GM21529 (cell line): ENCODE results near the gene DHX57.

Experiments
- ATAC-seq: cut with Tn5 transposase; IDR thresholded peaks from one replicate; pipeline ENCODE4 v1.9.1; 2021; ENCODE audit not compliant: unreplicated experiment

Gene DHX57

GRCh38 chr2:38873763-38874162 lies 2.0 kb downstream of the DHX57 start:
- no peak for ATAC-seq

DNA sequence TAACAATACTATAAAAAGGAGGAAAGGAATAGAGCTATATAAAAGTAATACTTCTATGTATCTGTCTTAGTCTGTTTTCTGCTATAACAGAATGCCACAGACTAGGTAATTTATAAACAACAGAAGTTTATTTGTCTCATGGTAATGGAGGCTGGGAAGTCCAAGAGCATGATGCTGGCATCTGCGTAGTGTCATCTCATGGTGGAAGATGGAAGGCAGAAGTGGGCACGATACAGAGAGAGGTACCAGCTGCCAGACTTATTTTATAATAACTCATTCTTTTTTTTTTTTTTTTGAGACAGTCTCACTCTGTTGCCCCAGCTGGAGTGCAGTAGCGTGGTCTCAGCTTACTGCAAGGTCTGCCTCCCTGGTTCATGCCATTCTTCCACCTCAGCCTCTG lies 4.3 kb downstream of the DHX57 start:
- ATAC-seq, result no peak

DNA sequence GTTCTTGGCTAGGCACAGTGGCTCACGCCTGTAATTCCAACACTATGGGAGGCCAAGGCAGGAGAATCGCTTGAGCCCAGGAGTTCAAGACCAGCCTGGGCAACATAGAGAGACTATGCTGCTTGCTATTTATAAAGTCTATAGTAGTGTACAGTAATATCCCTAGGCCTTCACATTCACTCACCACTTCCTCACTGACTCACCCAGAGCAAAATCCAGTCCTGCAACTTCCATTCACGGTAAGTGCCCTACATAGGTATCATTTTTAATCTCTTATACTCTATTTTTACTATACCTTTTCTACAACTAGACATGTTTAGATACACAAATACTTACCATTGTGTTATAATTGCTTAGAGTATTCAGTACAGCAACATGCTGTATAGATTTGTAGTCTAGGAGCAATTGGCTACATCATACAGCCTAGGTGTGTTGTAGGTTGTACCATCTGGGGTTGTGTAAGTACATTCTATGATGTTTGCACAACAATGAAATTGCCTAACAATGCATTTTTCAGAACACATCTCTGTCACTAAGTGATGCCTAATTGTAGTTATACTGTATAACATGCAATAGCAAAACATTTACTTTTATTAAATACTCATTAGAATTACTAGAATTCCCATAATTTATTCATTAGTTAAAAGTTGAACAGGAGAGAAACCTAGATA lies 8.8 kb downstream of the DHX57 start:
- no peak for ATAC-seq

- peak; percentile 59 for ATAC-seq
Measured at GRCh38 chr2:38863061-38863695, 12.6 kb downstream of the DHX57 start.

DNA sequence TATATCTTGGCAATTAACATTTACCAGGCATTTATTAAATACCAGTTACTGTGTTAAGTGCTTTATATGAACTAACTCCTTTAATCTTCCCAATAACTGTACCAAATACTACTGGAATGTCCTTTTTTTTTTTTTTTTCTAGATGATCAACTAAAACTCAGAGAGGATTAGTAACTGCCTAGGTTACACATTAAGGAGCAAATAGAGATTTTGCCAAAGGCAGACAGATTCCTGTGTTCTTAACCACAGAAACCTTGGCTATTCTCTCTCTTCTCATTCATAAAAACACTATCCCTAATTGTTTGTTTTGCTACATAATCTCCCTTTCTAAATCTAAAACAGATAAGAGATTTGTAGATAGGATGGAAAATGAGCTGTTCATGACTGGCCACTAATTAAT lies 13.3 kb downstream of the DHX57 start:
- no peak for ATAC-seq

DNA sequence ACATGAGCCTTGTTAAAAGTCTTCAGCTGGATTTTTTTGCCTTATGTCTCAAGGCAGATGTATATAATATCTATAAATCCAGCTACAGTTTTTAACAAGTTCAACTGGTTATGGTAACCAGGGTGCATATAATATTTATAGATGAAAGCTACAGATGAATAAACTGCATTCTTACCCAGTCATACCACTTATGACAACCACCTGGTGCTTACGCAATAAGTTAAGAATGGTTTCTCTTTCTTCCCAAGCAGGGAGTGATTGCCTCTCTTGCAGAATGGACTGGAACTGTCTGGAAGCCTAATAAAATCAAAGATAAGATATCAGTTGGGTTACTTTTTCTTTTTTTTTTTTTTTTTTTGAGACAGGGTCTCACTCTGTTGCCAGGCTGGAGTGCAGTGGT lies 19.6 kb downstream of the DHX57 start:
- ATAC-seq, result no peak

DNA sequence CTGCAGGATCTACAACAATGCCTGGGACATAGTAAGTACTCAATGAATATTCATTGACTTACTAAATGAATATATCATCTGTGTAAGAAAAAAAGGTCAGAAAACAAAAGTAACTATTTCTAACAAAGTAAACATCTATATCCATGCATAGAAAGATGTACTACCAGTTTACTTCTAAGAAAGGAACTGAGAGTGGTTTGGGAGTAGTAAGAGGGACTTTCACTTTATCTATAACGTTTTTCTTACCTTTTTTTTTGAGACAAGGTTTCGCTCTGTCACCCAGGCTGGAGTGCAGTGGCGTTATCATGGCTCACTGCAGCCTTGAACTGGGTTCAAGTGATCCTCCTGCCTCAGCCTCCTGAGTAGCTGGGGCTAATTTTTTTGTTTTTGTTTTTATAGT lies 25.7 kb downstream of the DHX57 start:
- ATAC-seq, result peak; percentile 93

GRCh38 chr2:38836791-38837190 lies 38.9 kb downstream of the DHX57 start:
- ATAC-seq, result peak; percentile 35

GRCh38 chr2:38835990-38836389 lies 39.7 kb downstream of the DHX57 start:
- ATAC-seq, result peak; percentile 92

DNA sequence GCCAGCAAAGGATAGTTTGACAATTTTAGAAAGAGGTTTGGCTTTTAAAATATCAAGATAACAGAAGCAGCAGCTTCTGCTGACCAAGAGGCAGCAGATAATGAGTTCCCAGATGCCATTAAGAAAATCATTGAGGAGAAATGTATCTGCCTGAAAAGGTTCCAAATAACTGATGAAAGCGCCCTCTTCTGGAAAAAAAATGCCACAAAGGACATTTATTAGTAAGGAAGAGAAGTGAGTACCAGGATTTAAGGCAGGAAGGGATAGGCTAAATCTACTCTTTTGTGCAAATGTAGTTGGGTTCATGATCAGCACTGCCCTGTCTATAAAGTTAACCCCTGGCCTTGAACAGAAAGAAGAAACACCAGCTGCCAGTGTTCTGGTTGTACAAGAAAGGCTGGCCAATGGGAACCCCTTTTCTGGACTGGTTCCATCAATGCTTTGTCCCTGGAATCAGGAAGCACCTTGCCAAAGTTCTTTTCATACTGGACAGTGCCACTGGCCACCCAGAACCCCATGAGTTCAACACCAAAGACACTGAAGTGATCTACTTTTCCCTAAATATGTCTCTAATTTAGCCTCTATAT lies 40.6 kb downstream of the DHX57 start:
- ATAC-seq, result no peak

DNA sequence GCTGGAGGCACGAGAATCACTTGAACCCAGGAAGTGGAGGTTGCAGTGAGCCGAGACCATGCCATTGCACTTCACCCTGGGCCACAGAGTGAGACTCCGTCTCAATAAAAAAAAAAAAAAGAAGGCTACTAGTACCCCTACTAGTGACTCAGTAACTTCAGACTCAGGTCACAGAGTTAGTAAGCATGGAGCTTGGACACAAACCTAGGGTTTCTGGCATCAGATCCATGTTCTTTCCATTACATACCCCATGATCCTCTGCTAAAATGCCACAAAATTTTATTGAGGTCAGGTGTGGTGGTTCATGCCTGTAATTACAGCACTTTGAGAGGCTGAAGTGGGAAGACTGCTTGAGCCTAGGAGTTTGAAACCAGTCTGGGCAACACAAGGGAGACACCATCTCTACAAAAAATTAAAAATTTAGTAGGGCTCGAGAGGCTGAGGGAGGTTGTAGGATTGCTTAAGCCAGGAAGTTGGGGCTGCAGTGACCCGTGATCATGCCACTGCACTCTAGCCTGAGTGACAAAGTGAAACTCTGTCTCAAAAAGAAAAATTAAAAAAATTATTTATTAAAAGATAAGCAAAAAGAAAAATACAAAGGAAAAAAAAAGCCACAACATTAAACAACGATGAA lies 45.1 kb downstream of the DHX57 start:
- ATAC-seq, result no peak

DNA sequence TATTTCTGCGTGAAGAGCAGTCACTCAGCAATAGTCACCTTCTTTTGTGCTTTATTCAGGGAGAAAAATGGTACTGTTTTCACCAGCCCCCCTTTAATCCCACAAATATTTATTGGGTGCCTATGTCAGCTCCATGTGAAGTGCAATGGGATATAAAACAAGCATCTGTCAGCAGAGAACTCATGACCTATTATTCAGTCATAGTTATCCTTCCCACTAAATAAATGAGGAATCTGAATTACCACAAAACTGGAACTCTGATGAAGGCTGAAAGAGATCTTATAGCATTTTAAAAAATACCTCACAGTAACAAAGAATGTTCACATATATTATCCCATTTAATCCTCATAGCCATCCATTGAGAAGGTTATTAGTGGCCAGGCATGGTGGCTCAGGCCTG lies 45.8 kb downstream of the DHX57 start:
- no peak for ATAC-seq

DNA sequence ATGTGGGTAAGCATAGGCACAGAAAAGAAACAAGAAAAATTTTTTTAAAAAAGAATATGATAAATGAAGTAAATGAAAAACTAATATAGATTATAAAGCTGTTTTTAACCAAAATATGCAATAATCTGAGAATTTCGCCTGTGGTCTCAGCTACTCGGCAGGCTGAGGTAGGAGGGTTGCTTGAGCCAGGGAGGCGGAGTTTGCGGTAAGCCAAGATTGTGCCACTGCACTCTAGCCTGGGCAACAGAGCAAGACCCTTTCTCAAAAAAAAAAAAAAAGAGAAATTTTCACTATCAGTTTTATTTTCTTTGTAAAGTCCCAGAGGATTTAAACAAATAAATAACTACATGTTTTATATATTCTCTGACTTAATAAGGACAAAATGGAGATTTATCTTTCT lies 47.3 kb downstream of the DHX57 start:
- ATAC-seq, result no peak

GRCh38 chr2:38827539-38828145 lies 48.1 kb downstream of the DHX57 start:
- peak; percentile 49 for ATAC-seq

DNA sequence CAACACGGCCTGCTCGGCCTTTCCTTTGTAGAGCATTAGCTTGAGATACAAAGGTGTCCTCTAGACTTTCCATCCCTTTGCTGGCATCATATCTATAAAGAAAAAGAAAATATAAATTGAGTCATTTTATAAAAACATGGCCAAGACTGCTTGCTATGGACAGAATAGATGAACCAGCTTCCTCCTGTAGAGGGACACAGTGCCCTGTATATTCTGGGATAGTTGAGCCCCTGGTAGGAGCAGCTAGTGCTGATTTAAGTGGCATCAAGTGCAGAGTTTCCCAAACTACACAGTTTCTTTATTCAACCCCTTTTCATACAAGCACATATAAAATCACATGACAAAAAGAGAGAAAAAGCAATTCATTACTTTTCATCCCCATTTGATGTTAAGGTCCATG lies 49.8 kb downstream of the DHX57 start:
- ATAC-seq, result no peak

DNA sequence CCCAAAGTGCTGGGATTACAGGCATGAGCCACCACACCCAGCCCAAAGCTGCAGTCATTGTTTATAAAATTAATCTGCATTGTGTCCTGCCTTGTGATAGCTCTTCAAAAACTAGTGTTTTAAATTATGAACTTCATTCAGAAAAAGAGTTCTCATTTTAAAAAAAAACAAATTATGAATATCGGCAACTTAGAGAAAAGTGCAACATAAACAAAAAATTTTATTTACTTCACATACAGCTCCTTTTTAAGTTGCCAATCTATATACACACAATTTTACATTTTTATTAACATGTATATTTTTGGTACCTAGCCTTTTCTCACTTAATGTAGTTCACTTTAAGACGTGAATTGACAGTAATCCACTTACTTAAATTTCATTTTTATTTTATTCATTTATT lies 50.8 kb downstream of the DHX57 start:
- no peak for ATAC-seq

- ATAC-seq, result no peak
Measured at GRCh38 chr2:38823386-38823785, 52.3 kb downstream of the DHX57 start.

- no peak for ATAC-seq
Measured at GRCh38 chr2:38818565-38818964, 57.2 kb downstream of the DHX57 start.

- ATAC-seq, result no peak
Measured at GRCh38 chr2:38815936-38816335, 59.8 kb downstream of the DHX57 start.

GRCh38 chr2:38810488-38810887 lies 65.2 kb downstream of the DHX57 start:
- no peak for ATAC-seq

DNA sequence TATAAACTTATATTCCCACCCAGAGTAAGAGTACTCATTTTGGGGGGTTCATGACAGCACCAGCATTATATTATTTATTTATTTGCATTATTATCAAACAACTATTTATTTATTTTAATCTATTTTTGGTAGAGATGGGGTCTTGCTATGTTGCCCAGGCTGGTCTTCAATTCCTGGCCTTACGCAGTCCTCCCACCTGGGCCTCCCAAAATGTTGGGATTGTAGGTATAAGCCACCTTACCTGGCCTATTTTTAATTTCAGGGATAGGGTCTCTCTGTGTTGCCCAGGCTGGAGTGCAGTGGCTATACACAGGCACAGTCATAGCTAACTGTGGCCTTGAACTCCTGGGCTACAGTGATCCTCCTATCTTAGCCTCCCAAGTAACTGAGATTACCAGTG lies 67.1 kb downstream of the DHX57 start:
- ATAC-seq, result no peak

DNA sequence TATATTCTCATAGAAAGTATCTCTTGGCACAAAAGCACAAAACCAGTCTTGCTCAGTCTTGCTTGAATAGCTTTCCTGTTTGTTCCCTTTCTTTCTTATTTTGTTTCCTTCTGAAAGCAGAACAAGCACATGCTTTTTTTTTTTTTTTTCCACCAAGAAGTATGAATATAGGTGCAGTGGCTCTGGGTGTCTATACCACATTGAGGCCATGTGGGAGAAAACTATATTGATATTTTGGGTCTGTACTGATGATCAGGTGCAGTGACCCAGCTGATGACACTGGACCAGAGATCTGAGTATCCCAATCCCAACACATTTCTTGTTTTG lies 69.0 kb downstream of the DHX57 start:
- no peak for ATAC-seq
